ENCODE data around the gene SMIM35.

SMIM35 gene

DNA sequence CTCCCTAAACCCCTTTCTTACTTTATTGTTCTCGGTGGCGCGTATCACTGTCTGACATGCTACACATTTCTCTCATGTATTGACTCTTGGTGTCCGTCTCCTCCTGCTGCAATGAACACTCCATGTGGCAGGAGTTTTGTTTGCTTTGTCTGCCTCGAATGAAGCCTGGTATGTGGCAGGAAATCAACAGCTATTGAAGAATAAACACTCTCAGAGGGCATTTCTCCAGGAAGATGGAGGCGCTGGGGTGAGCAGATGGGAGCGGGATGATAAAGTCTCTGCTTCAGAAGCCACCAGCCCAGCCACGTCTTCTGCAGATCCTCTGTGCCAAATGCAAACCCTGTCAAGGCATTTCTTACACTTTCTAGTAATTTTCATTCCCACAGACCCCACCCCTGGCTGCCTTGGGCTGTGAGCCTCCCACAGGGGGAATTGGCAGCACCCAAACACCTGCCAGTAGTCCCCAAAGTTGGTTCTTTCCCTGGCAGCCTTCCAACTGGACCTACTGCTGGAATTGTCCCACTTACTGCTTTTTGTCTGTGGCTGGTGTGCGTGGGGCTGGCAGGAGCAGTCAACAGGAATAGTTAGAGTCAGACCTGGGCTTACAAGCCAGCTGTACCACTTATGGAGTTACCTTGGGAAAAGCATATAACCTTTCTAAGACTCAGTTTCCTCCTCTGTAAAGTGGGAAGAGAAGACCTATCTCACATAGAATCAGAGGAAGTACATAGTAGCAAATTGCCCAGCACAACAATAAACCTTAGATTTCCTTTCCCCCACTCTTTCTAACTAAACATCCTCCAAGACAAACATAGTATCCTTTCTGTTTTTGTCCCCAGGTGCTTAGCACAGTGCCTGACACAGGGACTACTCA lies 113.9 kb downstream of the SMIM35 start:
- POLR2A ChIA-PET, result no interaction called here
- CTCF ChIA-PET, result no interaction called here
- TF ChIP-seq, protein P1, sequence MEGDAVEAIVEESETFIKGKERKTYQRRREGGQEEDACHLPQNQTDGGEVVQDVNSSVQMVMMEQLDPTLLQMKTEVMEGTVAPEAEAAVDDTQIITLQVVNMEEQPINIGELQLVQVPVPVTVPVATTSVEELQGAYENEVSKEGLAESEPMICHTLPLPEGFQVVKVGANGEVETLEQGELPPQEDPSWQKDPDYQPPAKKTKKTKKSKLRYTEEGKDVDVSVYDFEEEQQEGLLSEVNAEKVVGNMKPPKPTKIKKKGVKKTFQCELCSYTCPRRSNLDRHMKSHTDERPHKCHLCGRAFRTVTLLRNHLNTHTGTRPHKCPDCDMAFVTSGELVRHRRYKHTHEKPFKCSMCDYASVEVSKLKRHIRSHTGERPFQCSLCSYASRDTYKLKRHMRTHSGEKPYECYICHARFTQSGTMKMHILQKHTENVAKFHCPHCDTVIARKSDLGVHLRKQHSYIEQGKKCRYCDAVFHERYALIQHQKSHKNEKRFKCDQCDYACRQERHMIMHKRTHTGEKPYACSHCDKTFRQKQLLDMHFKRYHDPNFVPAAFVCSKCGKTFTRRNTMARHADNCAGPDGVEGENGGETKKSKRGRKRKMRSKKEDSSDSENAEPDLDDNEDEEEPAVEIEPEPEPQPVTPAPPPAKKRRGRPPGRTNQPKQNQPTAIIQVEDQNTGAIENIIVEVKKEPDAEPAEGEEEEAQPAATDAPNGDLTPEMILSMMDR (IDR thresholded peaks at IDR 0.05; ENCODE audit: insufficient read depth, low read length, missing control alignments), result no peak
- no peak for DNase-seq (ENCODE audit: low read depth, low spot score)
- no peak overlapping the region for H3K4me3 ChIP-seq (ENCODE audit: low read depth, low read length)

DNA sequence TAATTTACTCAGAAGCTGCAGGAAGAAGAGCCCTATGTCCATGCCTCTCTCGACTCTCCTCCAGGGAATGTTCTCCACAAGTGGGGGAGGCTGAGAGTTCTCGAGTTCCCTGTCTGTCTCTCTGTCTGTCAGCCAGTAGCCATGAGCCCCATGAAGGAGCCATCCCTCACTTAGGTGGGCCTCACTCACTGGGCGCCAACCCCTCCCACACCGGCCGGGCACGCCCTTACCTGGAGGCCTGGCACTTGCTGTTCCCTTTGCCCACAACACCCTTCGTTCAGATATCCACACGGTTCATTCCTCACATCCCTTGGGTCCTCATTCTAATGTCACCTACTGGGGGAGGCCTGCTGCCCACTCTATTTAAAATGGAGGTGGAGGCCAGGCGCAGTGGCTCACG lies 114.7 kb downstream of the SMIM35 start:
- CTCF ChIA-PET, result no interaction called here
- POLR2A ChIA-PET, result no interaction called here

DNA sequence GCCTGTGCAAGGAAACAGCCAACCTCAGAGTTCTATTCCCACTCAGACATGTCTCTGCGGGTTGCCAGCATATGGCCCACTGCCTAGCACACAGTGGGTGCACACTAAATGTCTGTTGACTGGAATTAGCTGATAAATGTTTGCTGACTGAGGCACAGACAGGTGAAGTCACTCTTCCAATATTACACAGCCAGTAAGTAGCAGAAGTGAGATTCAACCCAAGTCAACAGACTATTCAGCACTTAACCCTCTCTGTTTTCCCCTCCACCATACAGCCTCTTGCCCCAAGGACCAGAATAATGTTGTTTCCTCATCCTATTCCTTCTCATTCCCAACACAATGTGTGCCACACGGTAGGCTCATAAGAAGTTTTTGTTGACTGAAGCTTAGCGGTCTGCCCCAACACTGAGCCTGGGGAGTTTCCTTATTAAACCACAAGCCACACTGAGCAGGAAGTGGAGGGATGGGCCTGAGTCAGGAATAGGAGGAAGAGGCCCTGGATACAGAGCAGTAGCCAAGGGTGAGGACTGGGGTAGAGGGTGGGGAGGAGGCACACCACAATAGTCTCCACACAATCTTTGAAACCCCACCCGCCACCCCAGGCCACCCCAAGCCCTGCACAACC lies 116.3 kb downstream of the SMIM35 start:
- H3K4me3 ChIP-seq (ENCODE audit: low read depth, low read length), result no peak overlapping the region
- ChIA-PET POLR2A (no interaction called here), CTCF (no interaction called here)
- TF ChIP-seq, protein P1 (IDR thresholded peaks at IDR 0.05; ENCODE audit: insufficient read depth, low read length, missing control alignments), result no peak
- DNase-seq (ENCODE audit: low read depth, low spot score), result no peak

More for the DNA sequence above, 114.7 kb downstream of the SMIM35 start:
- DNase-seq (ENCODE audit: low read depth, low spot score), result no peak
- TF ChIP-seq, protein P1 (IDR thresholded peaks at IDR 0.05; ENCODE audit: insufficient read depth, low read length, missing control alignments), result no peak
- H3K4me3 ChIP-seq (ENCODE audit: low read depth, low read length), result no peak overlapping the region

DNA sequence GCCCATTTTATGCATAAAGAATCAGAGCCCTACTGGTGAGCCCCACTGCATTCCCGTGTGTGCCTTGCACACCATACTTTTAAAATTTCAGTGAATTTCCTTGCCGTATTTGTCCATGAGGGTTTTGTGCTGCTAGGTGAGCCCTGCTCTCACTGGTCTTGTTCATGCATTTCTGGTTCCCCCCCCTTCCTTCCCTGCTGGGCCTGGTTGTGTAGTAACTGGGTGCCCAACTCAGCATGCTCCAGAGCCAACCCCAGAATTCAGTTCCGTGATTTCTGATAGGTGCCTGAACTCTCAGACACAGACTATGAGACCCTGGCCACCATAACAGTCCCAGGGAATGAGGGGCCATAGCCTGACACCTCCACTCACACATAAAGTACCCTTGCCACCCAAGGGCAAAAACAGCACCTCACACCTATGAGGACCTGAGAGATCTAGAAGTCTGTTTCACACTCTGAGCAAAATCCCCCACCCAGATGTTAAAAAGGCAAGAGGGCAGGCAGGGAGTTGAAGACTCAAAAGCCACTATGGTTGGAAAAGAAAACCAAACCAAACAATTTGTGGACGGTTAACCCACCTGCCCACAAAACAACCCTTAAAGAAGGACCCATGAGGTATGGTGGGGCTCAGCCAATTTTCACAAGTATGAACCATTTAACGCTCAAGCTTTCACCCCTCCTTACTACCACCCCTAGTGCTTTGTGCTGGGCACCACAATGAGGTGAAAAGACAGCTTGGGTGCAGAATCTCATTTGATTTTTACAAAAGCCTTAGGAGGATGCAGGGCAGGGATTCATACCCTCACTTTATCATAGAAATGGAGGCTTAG lies 117.4 kb downstream of the SMIM35 start:
- H3K4me3 ChIP-seq (ENCODE audit: low read depth, low read length), result no peak overlapping the region
- ChIA-PET POLR2A (no interaction called here), CTCF (interaction anchor here (0.6 kb wide), 1 partner anchor 23 kb away, joined by 3 read pairs; no protein-coding TSS in a partner anchor)
- DNase-seq (ENCODE audit: low read depth, low spot score), result no peak
- TF ChIP-seq, protein P1 (IDR thresholded peaks at IDR 0.05; ENCODE audit: insufficient read depth, low read length, missing control alignments), result no peak

DNA sequence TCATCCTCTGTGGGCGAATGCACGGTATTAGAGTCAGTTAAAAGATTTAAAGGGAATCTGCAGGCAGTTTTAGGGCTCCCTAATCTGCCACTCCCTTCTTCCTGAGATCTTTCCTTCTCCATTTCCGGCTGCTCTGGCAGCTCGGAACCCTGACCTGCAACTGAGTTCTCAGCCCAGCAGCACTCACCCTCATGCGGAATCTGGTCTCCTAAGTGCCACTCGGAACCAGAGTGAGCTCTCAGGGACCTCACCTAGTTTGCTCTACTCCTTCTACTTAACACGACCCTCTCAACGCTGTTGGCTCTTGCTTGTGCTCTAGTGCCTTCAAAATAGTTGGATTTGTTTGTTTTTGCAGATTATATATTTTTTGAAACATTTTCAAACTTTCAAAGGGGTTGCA lies 119.9 kb downstream of the SMIM35 start:
- POLR2A ChIA-PET, result no interaction called here
- TF ChIP-seq, protein P1 (IDR thresholded peaks at IDR 0.05; ENCODE audit: insufficient read depth, low read length, missing control alignments), result no peak

DNA sequence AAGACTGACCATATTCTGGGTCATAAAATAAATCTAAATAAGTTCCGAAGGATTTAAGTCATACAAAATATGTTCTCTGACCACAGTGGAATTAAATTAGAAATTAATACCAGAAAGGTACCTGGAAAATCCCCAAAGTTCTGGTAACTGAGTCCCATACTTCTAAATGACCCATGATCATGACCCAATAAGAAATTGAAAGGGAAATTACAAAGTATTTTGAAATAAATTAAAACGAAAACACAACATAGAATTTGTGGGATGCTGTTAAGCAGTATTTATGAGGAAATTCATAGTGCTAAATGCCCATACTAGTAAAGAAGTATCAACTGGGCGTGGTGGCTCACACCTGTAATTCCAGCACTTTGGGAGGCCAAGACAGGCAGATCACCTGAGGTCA lies 123.9 kb downstream of the SMIM35 start:
- ChIA-PET CTCF (no interaction called here), POLR2A (no interaction called here)
- TF ChIP-seq, protein P1 (IDR thresholded peaks at IDR 0.05; ENCODE audit: insufficient read depth, low read length, missing control alignments), result no peak
- no peak for DNase-seq (ENCODE audit: low read depth, low spot score)
- H3K4me3 ChIP-seq (ENCODE audit: low read depth, low read length), result no peak overlapping the region

More for the DNA sequence above, 119.9 kb downstream of the SMIM35 start:
- CTCF ChIA-PET, result interaction anchor here (1.4 kb wide), 1 partner anchor 20 kb away, joined by 5 read pairs; no protein-coding TSS in a partner anchor
- DNase-seq (ENCODE audit: low read depth, low spot score), result no peak
- H3K4me3 ChIP-seq (ENCODE audit: low read depth, low read length), result no peak overlapping the region
